HUES64 (cell line): ENCODE results near the gene GOLGA8T.
"Not testable (repeated sequence)": the region's sequence is repeated elsewhere in the genome, so short reads cannot be mapped to it uniquely, and the experiment has no call there.

ENCODE experiments used
- H3K27ac ChIP-seq: 2 replicates; pipeline ENCODE4 v1.7.0; 2013; ENCODE audit warnings: low read depth, low read length, inconsistent platforms
- H3K27me3 ChIP-seq: 2 replicates; pipeline ENCODE4 v1.6.1; 2013; ENCODE audit warnings: mild to moderate bottlenecking, low read length; ENCODE audit not compliant: insufficient read depth
- H3K36me3 ChIP-seq: 2 replicates; pipeline ENCODE4 v1.6.1; 2013; ENCODE audit warnings: mild to moderate bottlenecking, low read length; ENCODE audit not compliant: insufficient read depth
- H3K4me1 ChIP-seq: 2 replicates; pipeline ENCODE4 v1.6.1; 2013; ENCODE audit warnings: mild to moderate bottlenecking, low read length, moderate library complexity; ENCODE audit not compliant: insufficient read depth
- H3K4me3 ChIP-seq: 2 replicates; pipeline ENCODE4 v1.5.1; 2013; ENCODE audit warnings: mild to moderate bottlenecking, low read length, moderate library complexity
- H3K9ac ChIP-seq: 2 replicates; pipeline ENCODE4 v1.6.1; 2013; ENCODE audit warnings: mild to moderate bottlenecking, low read depth, low read length
- H3K9me3 ChIP-seq: 2 replicates; pipeline ENCODE4 v1.6.1; 2013; ENCODE audit warnings: low read depth, low read length; ENCODE audit not compliant: insufficient read depth
- WGBS: fragments of 150-250, 120-280 bp; methylation state at CpG from one replicate; pipeline ENCODE4 v1.1.7; 2013; ENCODE audit warnings: missing lambda C conversion rate; 5-methylcytosine and 5-hydroxymethylcytosine counted together

GOLGA8T gene

DNA sequence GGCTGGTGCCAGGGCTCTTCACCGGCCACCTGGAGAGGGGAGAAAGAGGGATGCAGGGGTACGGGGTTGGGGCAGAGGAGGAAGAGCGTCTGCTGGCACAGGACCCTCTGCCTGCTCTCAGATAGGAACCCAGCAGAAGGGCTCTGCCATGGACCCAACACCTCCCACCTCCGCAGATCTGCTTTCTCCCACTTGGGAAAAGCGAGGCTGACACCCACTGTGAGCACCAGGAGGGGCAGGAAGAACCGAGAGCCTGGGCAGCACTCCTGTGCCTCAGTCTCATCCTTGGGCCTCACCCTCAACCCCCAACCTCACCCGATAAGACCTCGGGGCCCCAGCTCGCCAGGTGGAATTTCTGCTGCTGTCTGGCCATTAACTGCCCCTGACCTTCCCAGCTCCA is 58.0 kb downstream of the GOLGA8T start:
- not testable (repeated sequence) for H3K36me3 ChIP-seq, H3K27ac ChIP-seq, H3K4me3 ChIP-seq, H3K9me3 ChIP-seq, H3K4me1 ChIP-seq, H3K9ac ChIP-seq
- peaks cover 19% of the 10 kb centered on the region for H3K27me3 ChIP-seq
- WGBS, result no CpG with 5 or more reads among the region's 9 CpGs
